Activated naive CD8-positive, alpha-beta T cell treated with anti-CD3 and anti-CD28 coated beads for 36 hours (primary cell): Measurements from ENCODE around the gene TMCO5A. TPM values are rescaled to one million over a fixed set of nuclear protein-coding genes. Genes with fewer than 3 reads are reported as not detected.
"Not testable (repeated sequence)": the region's sequence is repeated elsewhere in the genome, so short reads cannot be mapped to it uniquely, and the experiment has no call there.

Experiments
- DNase-seq: peaks from one replicate; pipeline ENCODE4 v3.0.0; 2021
- H3K27ac Mint-ChIP-seq: one replicate; pipeline ENCODE4 v1.8.0; 2022; ENCODE audit warnings: mild to moderate bottlenecking, moderate library complexity, mixed read lengths
- H3K27me3 Mint-ChIP-seq: one replicate; pipeline ENCODE4 v1.8.0; 2022; ENCODE audit warnings: mild to moderate bottlenecking, mixed read lengths
- H3K36me3 Mint-ChIP-seq: one replicate; pipeline ENCODE4 v1.8.0; 2021; ENCODE audit warnings: mild to moderate bottlenecking, mixed read lengths
- H3K4me1 Mint-ChIP-seq: one replicate; pipeline ENCODE4 v1.8.0; 2021; ENCODE audit warnings: mixed read lengths
- H3K4me3 Mint-ChIP-seq: one replicate; pipeline ENCODE4 v1.8.0; 2022; ENCODE audit warnings: mild to moderate bottlenecking, moderate library complexity, mixed read lengths
- H3K9me3 Mint-ChIP-seq: one replicate; pipeline ENCODE4 v1.8.0; 2022; ENCODE audit warnings: mixed read lengths
- total RNA-seq, 2 experiments: library from RNA; stranded (reverse); gene quantifications; one replicate each; pipeline ENCODE4 v1.2.3, GENCODE V29; 2021

Gene TMCO5A
- total RNA-seq, 2 experiments from 2014 or later: not detected

DNA sequence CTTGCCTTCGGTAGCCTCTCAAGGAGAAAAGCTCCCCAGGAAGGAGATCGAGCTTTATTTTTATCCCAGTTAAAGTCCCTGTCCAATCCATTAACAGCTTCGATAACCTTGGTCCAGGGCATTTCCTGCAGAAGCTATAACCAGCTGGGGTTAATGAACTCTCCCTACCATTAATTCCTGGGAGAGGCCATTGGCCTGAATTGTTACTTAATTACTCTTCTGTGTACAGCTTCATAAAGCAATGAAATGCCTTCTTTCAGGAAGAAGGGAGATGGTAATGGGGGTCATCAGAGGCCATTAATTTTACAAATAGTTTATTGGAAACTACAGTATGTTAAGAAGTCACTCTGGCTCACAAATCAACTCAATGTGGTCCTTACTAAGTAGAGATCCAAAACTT lies 1.9 kb upstream of the TMCO5A start:
- Mint-ChIP-seq H3K27me3 (peaks cover 3% of the 10 kb centered on the region), H3K9me3 (peaks cover 2% of the 10 kb centered on the region), H3K36me3 (no peaks in the 10 kb centered on the region), H3K4me1 (no peaks in the 10 kb centered on the region), H3K27ac (no peak overlapping the region), H3K4me3 (no peak overlapping the region)
- no peak for DNase-seq

DNA sequence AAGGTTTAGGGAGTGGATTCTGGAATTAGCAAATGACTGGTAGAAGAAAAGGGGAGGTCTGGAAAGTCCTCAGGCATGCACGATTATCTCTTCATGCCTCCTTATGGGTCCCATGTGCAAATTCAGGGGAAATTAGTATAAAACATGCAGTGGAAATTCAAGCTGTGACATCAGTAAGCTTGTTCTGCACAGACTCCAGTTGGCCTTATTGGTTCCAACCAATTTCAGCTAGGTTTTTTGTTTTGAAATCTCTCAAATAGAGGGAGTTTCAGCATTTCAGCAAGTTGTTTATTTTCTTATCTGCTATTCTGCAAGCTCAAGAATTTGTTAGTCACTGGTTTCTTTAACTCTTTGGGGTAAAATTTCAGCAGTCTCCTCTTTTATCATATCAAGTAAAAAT lies 774 bp upstream of the TMCO5A start:
- no peaks in the 10 kb centered on the region for H3K4me1 Mint-ChIP-seq
- no peak overlapping the region for H3K27ac Mint-ChIP-seq
- no peak for DNase-seq
- peaks cover 2% of the 10 kb centered on the region for H3K9me3 Mint-ChIP-seq
- peaks cover 3% of the 10 kb centered on the region for H3K27me3 Mint-ChIP-seq
- no peaks in the 10 kb centered on the region for H3K36me3 Mint-ChIP-seq
- no peak overlapping the region for H3K4me3 Mint-ChIP-seq

DNA sequence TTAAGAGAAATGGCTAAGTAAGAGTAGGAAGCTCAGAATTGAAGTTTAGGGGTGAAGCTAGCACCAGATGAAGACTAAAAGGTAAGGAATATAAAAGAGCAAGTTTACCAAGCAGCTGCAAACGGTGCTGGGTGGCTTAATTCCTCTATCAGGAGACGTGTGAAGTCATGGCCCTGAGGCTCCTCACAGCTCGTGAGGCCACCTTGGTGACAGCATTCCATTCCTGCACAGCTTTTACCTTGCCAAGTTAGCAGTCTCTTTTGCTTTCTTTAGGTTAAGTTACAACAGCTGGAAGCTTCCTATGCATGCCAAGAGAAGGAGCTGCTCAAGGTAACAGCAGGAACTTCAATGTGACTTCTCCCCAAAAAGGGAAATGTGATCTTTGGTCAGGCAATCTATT lies 6.4 kb downstream of the TMCO5A start:
- peaks cover under 1% of the 10 kb centered on the region for H3K9me3 Mint-ChIP-seq
- no peaks in the 10 kb centered on the region for H3K4me1 Mint-ChIP-seq
- H3K27ac Mint-ChIP-seq: no peak overlapping the region
- no peaks in the 10 kb centered on the region for H3K36me3 Mint-ChIP-seq
- no peaks in the 10 kb centered on the region for H3K27me3 Mint-ChIP-seq
- DNase-seq: no peak
- H3K4me3 Mint-ChIP-seq: no peak overlapping the region

DNA sequence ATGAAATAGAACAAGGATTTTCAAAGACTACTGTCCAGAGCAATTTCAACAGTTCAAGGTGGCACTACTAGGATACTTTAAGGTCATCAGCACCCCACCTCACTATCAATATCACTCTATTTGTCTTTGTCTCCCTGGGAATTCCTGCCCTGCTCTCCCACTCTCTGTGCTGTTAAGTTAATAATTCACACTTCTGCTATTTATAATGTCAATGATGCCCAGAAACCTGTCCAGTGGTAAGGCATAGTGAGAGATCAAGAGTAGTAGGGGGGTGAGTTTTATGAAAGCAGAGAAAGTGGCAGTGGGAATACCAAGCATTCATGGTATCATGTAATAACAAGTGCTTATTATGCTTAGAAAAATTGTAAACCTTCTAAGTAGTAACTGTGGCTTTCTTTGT lies 7.3 kb downstream of the TMCO5A start:
- Mint-ChIP-seq H3K4me1 (no peaks in the 10 kb centered on the region), H3K27me3 (no peaks in the 10 kb centered on the region), H3K4me3 (no peak overlapping the region), H3K36me3 (no peaks in the 10 kb centered on the region), H3K9me3 (peaks cover 1% of the 10 kb centered on the region), H3K27ac (no peak overlapping the region)
- DNase-seq: no peak

DNA sequence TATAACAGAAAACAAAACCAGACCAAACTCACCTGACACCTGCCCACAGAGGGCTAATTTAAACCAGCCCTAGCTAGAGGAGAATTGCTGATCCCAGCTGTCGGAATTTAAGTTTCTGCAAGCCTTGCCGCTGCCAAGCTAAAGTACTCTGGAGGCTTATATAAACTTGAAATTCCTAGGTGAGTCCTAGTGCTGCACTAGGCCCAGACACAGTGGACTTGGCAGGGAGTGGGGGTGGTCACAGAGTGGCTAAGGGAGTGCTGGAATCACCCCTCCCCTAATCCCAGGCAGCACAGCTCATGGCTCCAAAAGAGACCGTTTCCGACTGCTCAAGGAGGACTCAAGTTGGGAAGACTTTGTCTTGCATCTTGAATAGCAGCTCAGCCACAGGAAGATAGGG lies 17.6 kb downstream of the TMCO5A start:
- DNase-seq: no peak
- H3K9me3 Mint-ChIP-seq: peaks cover 6% of the 10 kb centered on the region

DNA sequence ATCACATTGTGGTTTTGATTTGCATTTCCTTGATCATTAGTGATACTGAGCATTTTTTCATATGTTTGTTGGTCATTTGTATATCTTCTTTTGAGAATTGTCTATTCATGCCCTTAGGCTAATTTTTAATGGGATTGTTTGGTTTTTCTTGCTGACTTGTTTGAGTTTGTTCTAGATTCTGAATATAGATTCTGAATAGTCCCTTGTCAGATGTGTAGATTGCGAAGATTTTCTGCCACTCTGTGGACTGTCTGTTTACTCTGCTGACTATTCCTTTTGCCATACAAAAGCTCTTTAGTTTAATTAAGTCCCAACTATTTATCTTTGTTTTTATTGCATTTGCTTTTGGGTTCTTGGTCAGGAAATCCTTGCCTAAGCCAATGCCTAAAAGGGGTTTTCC lies 26.3 kb downstream of the TMCO5A start:
- not testable (repeated sequence) for H3K27ac Mint-ChIP-seq, H3K4me3 Mint-ChIP-seq, H3K9me3 Mint-ChIP-seq, H3K36me3 Mint-ChIP-seq, H3K4me1 Mint-ChIP-seq, DNase-seq
- peaks cover 14% of the 10 kb centered on the region for H3K27me3 Mint-ChIP-seq

More for the DNA sequence above, 17.6 kb downstream of the TMCO5A start:
- Mint-ChIP-seq H3K4me1 (no peaks in the 10 kb centered on the region), H3K36me3 (no peaks in the 10 kb centered on the region), H3K4me3 (no peak overlapping the region), H3K27me3 (peaks cover 11% of the 10 kb centered on the region), H3K27ac (no peak overlapping the region)

DNA sequence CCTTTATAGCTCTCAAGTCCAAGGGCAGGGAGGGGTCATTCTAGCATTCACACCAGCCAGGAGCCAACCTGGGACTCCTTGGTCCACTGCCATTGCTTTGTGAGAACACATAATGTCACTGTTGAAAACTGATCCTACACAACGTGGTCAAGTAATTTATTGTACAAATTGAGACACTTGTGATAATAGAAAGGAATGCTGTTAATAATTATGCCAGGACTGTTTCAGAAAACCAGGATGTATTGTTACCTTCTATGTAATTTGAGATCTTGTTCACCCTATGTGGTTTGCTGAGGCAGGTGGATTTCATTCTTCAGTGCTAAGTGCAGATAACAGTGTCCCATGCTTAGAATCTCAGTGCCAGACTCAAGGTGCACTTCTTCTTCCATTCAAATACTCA lies 33.3 kb downstream of the TMCO5A start:
- no peaks in the 10 kb centered on the region for H3K9me3 Mint-ChIP-seq
- H3K4me3 Mint-ChIP-seq: no peak overlapping the region

DNA sequence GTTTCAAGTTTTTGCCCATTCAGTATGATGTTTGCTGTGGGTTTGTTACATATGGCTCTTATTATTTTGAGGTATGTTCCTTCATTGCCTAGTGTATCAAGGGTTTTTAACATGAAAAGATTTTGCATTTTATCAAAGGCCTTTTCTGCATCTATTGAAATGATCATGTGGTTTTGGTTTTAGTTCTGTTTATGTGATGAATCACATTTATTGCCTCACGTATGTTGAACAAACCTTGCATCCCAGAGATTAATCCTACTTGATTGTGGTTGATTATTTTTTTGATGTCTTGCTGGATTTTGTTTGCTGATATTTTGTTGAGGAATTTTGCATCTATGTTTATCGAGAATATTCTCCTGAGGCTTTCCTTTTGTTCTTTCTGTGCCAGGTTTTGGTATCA lies 39.4 kb downstream of the TMCO5A start:
- Mint-ChIP-seq H3K4me1 (no peaks in the 10 kb centered on the region), H3K27me3 (no peaks in the 10 kb centered on the region), H3K9me3 (no peaks in the 10 kb centered on the region), H3K27ac (no peak overlapping the region), H3K4me3 (no peak overlapping the region), H3K36me3 (no peaks in the 10 kb centered on the region)
- no peak for DNase-seq

More for the DNA sequence above, 33.3 kb downstream of the TMCO5A start:
- Mint-ChIP-seq H3K4me1 (no peaks in the 10 kb centered on the region), H3K36me3 (no peaks in the 10 kb centered on the region), H3K27me3 (peaks cover 14% of the 10 kb centered on the region), H3K27ac (no peak overlapping the region)
- no peak for DNase-seq

DNA sequence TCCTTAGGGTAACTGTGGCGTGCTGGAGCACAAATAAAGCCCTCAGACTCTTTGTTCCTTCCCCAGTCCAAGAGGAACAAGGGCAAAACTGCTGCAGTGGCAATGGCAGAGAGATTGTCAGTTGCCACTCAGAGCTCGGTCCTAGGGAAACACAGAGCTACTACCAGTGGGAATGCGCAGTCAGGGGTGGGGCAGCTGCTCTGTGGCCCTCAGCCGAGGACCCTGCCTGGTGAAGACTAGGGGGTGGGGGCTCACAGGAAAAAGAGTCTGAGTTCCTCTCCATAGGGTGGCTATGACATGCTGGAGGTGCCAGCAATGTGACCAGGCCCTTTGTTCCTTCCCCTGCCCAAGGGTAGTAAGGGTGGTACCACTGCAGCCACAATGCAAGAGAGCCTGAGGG lies 43.8 kb downstream of the TMCO5A start:
- Mint-ChIP-seq H3K27me3 (no peaks in the 10 kb centered on the region), H3K4me3 (no peak overlapping the region), H3K27ac (no peak overlapping the region)

DNA sequence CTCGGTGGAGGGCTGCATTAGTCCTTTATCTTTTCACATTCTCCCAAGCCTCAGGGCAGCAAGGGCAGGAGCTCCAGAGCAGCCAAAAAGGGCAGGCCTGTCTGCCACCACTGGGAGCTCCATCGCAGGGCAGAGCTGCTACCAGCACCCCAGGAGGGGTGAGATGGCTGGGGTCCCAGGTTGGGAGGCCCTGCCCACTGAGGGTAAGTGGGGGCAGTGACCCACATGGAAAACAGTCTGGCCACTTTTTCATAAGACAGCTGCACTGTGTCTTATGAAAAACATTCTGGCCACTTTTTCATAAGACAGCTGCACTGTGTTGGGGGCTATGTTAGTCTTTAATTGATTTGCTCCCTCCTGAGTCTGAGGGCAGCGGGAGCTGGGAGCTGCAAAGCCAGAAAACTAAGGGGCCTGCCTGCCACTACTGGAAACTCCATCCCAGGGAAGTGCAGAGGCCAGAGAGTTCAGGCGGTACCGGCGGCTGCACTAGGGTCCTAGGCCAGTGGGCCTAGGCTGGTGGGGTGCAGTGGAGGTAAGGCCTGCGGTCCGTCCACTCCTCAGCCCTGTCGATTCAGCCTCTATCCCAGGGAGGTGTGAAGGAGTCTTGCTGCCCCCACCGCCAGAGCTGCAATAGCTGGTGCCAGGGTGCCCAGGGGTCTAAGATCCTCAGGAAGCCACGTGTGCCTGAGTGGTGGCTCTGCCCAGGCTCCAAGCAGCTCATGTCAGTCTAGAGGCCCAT lies 45.4 kb downstream of the TMCO5A start:
- H3K27ac Mint-ChIP-seq: no peak overlapping the region
- no peak overlapping the region for H3K4me3 Mint-ChIP-seq
- DNase-seq: no peak
- H3K36me3 Mint-ChIP-seq: no peaks in the 10 kb centered on the region
- H3K27me3 Mint-ChIP-seq: no peaks in the 10 kb centered on the region
- no peaks in the 10 kb centered on the region for H3K9me3 Mint-ChIP-seq
- no peaks in the 10 kb centered on the region for H3K4me1 Mint-ChIP-seq

More for the DNA sequence above, 43.8 kb downstream of the TMCO5A start:
- H3K4me1 Mint-ChIP-seq: no peaks in the 10 kb centered on the region
- H3K36me3 Mint-ChIP-seq: no peaks in the 10 kb centered on the region
- no peaks in the 10 kb centered on the region for H3K9me3 Mint-ChIP-seq
- no peak for DNase-seq

DNA sequence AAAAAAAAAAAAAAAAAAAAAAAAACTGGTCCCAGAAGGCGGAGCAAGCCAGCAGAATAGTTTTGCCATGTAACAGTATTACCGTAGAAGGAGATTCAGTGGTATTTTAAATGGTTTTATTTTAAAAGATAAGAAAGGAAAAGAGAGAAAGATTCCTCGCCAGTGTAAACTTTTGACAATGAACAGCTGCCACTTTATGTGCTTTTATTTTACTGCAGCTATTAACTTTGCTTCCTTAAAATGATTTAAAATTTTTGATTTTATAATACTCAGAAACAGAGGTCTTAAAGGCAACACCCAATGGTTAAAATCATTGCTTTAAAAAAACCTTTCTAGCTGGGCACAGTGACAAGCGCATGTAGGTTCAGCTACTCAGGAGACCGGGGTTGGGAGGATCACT lies 46.8 kb downstream of the TMCO5A start:
- no peak for DNase-seq
- H3K9me3 Mint-ChIP-seq: no peaks in the 10 kb centered on the region
- no peaks in the 10 kb centered on the region for H3K4me1 Mint-ChIP-seq
- no peak overlapping the region for H3K27ac Mint-ChIP-seq
- no peaks in the 10 kb centered on the region for H3K36me3 Mint-ChIP-seq
- no peak overlapping the region for H3K4me3 Mint-ChIP-seq
- H3K27me3 Mint-ChIP-seq: peaks cover 4% of the 10 kb centered on the region

DNA sequence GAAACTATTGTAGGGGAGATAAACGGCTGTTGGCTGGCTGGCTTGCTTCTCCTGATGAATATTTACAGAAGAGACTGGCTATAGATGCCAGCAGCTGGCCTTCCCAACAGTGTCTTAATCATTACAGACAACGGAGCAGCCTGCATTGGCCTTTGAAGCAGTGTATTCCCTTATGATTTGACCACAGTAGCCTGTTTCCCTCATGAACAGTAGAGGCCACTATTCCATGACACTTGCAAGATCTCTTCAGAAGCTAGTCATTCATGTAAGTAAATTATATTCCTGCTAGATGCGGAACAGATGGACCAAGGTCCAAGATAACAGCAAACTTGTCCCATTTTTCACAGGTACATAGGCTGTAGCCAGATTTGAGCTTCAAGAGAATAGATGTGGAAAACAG lies 47.3 kb downstream of the TMCO5A start:
- Mint-ChIP-seq H3K27ac (no peak overlapping the region), H3K27me3 (peaks cover 4% of the 10 kb centered on the region), H3K4me1 (no peaks in the 10 kb centered on the region), H3K9me3 (no peaks in the 10 kb centered on the region), H3K4me3 (no peak overlapping the region), H3K36me3 (no peaks in the 10 kb centered on the region)
- DNase-seq: no peak

DNA sequence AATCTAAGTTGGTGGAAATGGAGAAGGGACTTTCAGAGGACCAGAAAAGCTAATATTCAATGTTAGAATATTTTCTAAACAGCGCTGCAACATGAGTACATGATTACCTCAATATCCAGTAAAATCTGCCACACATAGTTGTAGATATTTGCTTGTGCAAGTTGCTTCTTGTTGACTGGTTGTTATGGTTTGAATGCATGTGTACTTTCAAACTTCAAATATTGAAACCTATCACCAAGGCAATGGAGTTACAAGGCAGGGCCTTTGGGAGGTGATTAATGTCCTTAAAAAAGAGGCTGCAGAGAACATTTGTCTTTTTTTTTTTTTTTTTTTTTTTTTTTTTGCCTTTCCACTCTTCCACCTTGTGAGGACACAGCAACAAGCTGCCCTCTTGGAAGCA lies 49.9 kb downstream of the TMCO5A start:
- Mint-ChIP-seq H3K4me1 (no peaks in the 10 kb centered on the region), H3K4me3 (no peak overlapping the region), H3K27me3 (peaks cover 8% of the 10 kb centered on the region), H3K9me3 (peaks cover 4% of the 10 kb centered on the region), H3K36me3 (no peaks in the 10 kb centered on the region), H3K27ac (no peak overlapping the region)
- DNase-seq: no peak

DNA sequence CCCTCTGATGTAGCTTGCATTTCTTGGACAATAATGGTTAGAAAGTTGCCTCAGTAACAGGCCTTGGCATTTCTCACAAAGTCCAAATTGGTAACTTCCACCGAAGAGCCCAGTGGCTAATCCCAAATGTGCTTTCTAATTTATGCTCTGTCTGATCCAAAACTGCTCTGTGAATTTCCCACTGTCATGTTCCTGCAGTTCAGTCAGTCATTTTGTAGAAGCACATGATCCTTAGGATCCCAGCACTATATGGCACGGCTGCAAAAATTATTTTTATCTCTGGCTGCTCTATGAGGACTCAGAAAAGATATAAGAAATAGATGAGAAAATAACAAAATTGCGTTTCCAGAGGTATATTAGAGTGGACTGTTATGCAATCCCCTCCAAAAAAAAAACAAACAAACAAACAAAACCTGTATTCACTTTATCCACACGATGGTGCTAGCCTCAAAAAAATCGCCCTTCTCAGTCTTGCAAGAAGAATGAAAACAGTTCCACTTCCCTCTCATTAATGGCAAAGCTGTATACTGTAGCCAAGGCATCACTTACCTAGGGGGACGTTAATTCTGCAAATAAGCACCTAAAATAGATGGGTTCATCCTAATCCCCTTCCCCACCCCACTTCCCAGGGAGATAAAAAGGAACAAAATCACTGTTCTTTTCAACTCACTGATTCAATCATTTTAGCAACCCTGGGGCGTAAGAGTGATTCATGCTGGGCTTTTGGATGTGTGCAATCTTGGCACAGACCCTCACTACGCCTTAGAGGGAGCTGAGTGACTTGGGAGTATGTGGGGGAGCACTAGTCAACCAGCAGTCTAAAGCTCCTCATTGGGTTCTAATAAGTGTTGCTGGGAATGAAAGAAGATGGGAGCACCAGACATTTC lies 61.3 kb downstream of the TMCO5A start:
- Mint-ChIP-seq H3K27ac (no peak overlapping the region), H3K27me3 (peaks cover 30% of the 10 kb centered on the region), H3K36me3 (no peaks in the 10 kb centered on the region), H3K4me1 (no peaks in the 10 kb centered on the region), H3K4me3 (no peak overlapping the region), H3K9me3 (peaks cover 11% of the 10 kb centered on the region)
- DNase-seq: no peak
